IMR-90 (cell line): Measurements from ENCODE around the gene NPW. TPM values are rescaled to one million over a fixed set of nuclear protein-coding genes. Genes with fewer than 3 reads are reported as not detected.

Experiments used
- ATAC-seq: fragments of 200-7000 bp; cut with Tn5 transposase; 2 replicates; pipeline ENCODE4 v1.9.1; 2020; ENCODE audit warnings: low read depth, mild to moderate bottlenecking, moderate library complexity
- BruUV-seq: library from RNA; stranded (reverse); fragments of 400-500 nt; replicated peaks from 2 replicates; lab custom pipeline; 2021; lab: Mats Ljungman, UMichigan
- CTCF ChIA-PET: fragments of 300-600 bp; formaldehyde crosslinking; extraction: SDS; loops from one replicate; lab custom pipeline; 2021; ENCODE audit warnings: antibody characterized with exemption; lab: Yijun Ruan, JAX
- POLR2A ChIA-PET: fragments of 300-600 bp; sonication (Branson Sonifier 250); formaldehyde crosslinking; loops from one replicate; lab custom pipeline; 2022; ENCODE audit warnings: antibody characterized with exemption; ENCODE audit not compliant: unreplicated experiment; lab: Charles Lee
- DNase-seq: peaks from one replicate; pipeline ENCODE4 v3.0.0; 2013
- H2AFZ ChIP-seq: replicated peaks from 2 replicates; pipeline ENCODE3; 2013; ENCODE audit warnings: low read length, mild to moderate bottlenecking; ENCODE audit not compliant: poor library complexity
- H2AK5ac ChIP-seq: 2 replicates; pipeline ENCODE4 v1.6.1; 2013; ENCODE audit warnings: low read depth, low read length, inconsistent platforms
- H2AK9ac ChIP-seq: replicated peaks from 2 replicates; pipeline ENCODE3; 2013; ENCODE audit warnings: mild to moderate bottlenecking, low read depth, low read length, moderate library complexity; ENCODE audit not compliant: poor library complexity
- H2BK120ac ChIP-seq: 2 replicates; pipeline ENCODE4 v1.6.1; 2013; ENCODE audit warnings: low read depth, low read length, inconsistent platforms
- H2BK15ac ChIP-seq: 3 replicates; pipeline ENCODE4 v1.6.1; 2013; ENCODE audit warnings: low read depth, low read length, inconsistent platforms
- H2BK20ac ChIP-seq: 2 replicates; pipeline ENCODE4 v1.6.1; 2013; ENCODE audit warnings: low read depth, mild to moderate bottlenecking, inconsistent platforms, low read length, moderate library complexity
- H2BK5ac ChIP-seq: 2 replicates; pipeline ENCODE4 v1.6.1; 2013; ENCODE audit warnings: mild to moderate bottlenecking, low read depth, low read length, inconsistent platforms; ENCODE audit not compliant: poor library complexity, severe bottlenecking
- H3K14ac ChIP-seq: replicated peaks from 2 replicates; pipeline ENCODE4 v1.6.1; 2013; ENCODE audit warnings: low read depth, low read length, inconsistent platforms
- H3K18ac ChIP-seq: 2 replicates; pipeline ENCODE4 v1.6.1; 2013; ENCODE audit warnings: low read depth, low read length, control low read depth
- H3K23ac ChIP-seq: 2 replicates; pipeline ENCODE4 v1.6.1; 2013; ENCODE audit warnings: low read depth, low read length, inconsistent platforms
- H3K27ac ChIP-seq: 2 replicates; pipeline ENCODE4 v1.5.1; 2013; ENCODE audit warnings: mild to moderate bottlenecking, control low read depth, low read length; ENCODE audit not compliant: insufficient read depth
- H3K27me3 ChIP-seq: 2 replicates; pipeline ENCODE4 v1.6.1; 2013; ENCODE audit warnings: low read length; ENCODE audit not compliant: control insufficient read depth, insufficient read depth
- H3K36me3 ChIP-seq: 2 replicates; pipeline ENCODE4 v1.6.1; 2013; ENCODE audit warnings: low read length, mixed read lengths; ENCODE audit not compliant: control insufficient read depth, insufficient read depth
- H3K4ac ChIP-seq: 2 replicates; pipeline ENCODE4 v1.6.1; 2013; ENCODE audit warnings: low read depth, low read length, inconsistent platforms
- H3K4me1 ChIP-seq: 2 replicates; pipeline ENCODE4 v1.6.1; 2013; ENCODE audit warnings: low read length, mixed read lengths; ENCODE audit not compliant: control insufficient read depth, insufficient read depth
- H3K4me2 ChIP-seq: 2 replicates; pipeline ENCODE4 v1.6.1; 2013; ENCODE audit warnings: low read depth, mild to moderate bottlenecking, control low read depth, low read length, moderate library complexity
- H3K4me3 ChIP-seq: 2 replicates; pipeline ENCODE4 v1.5.1; 2013; ENCODE audit warnings: low read depth, mild to moderate bottlenecking, control low read depth, low read length, moderate library complexity; ENCODE audit not compliant: insufficient read depth
- H3K56ac ChIP-seq: 2 replicates; pipeline ENCODE4 v1.6.1; 2013; ENCODE audit warnings: low read length, inconsistent platforms; ENCODE audit not compliant: insufficient read depth; ENCODE audit errors: extremely low read depth
- H3K79me1 ChIP-seq, 2 experiments: 2 replicates each; pipeline ENCODE4 v1.6.1; 2013; ENCODE audit warnings: low read length in 2 of 2, inconsistent platforms in 1 of 2, low read depth in 1 of 2
- H3K9ac ChIP-seq: 2 replicates; pipeline ENCODE4 v1.6.1; 2013; ENCODE audit warnings: low read depth, low read length, control low read depth
- H3K9me1 ChIP-seq: 2 replicates; pipeline ENCODE4 v1.6.1; 2013; ENCODE audit warnings: low read length, inconsistent platforms; ENCODE audit not compliant: insufficient read depth
- H3K9me3 ChIP-seq: 2 replicates; pipeline ENCODE4 v1.6.1; 2013; ENCODE audit warnings: low read length; ENCODE audit not compliant: control insufficient read depth, insufficient read depth
- H4K20me1 ChIP-seq: 2 replicates; pipeline ENCODE4 v1.6.1; 2013; ENCODE audit warnings: low read length, inconsistent platforms; ENCODE audit not compliant: insufficient read depth
- H4K5ac ChIP-seq: 2 replicates; pipeline ENCODE4 v1.6.1; 2013; ENCODE audit warnings: mild to moderate bottlenecking, low read depth, low read length, control low read depth
- H4K8ac ChIP-seq, 2 experiments: 2 replicates each; pipeline ENCODE4 v1.6.1; 2013; ENCODE audit warnings: low read depth in 2 of 2, low read length in 2 of 2, control low read depth in 1 of 2, inconsistent platforms in 1 of 2
- H4K91ac ChIP-seq: 2 replicates; pipeline ENCODE4 v1.6.1; 2013; ENCODE audit warnings: low read depth, low read length, inconsistent platforms; ENCODE audit not compliant: insufficient read depth
- CTCF ChIP-seq: conservative IDR thresholded peaks from 2 replicates; pipeline ENCODE4 v1.5.1; 2012; ENCODE audit warnings: mild to moderate bottlenecking, low read depth, low read length, improper control_type of control experiment
- FOS ChIP-seq: fragments of 150-350 bp; IDR thresholded peaks from 2 replicates; pipeline ENCODE4 v1.6.1; 2016; ENCODE audit warnings: low read depth, low read length
- POLR2A ChIP-seq: IDR thresholded peaks from 2 replicates; pipeline ENCODE4 v1.6.1; 2012; ENCODE audit warnings: mild to moderate bottlenecking, low read depth, low read length
- RFX5 ChIP-seq: IDR thresholded peaks from 2 replicates; pipeline ENCODE4 v1.8.0; 2012; ENCODE audit warnings: low read depth, mild to moderate bottlenecking, low read length, moderate library complexity
- WGBS, 2 experiments: methylation state at CpG; one replicate each; pipeline versions ENCODE4 v1.1.5 to v1.1.7; 2013; ENCODE audit warnings: missing lambda C conversion rate in 2 of 2; ENCODE audit not compliant: insufficient read length in 1 of 2; ENCODE audit errors: extremely low coverage in 2 of 2; 5-methylcytosine and 5-hydroxymethylcytosine counted together
- dilution Hi-C: fragments of 300-500 bp; cut with HindIII; formaldehyde crosslinking; loops from one replicate; pipeline ENCODE4 v1.14.3; 2018; ENCODE audit warnings: low sequenced_read_pairs; ENCODE audit not compliant: unreplicated experiment
- in situ Hi-C: fragments of 300-500 bp; cut with MboI; formaldehyde crosslinking; loops from 3 replicates; pipeline ENCODE4 v1.14.3; 2019; ENCODE audit warnings: low sequenced_read_pairs, inconsistent platforms, mixed read lengths
- intact Hi-C: fragments of 100-400 bp; cut with micrococcal nuclease; formaldehyde crosslinking; loops from 2 replicates; pipeline ENCODE4 v1.10.0; 2022
- polyA plus RNA-seq, 3 experiments: library from polyadenylated mRNA; depleted of rRNA; stranded (reverse); fragments of >200 nt; gene quantifications; 2 replicates each; pipeline ENCODE4 v1.2.3, GENCODE V29; 2012; ENCODE audit warnings: low replicate concordance in 1 of 3
- total RNA-seq: library from RNA; depleted of rRNA; stranded (reverse); fragments of >200 nt; gene quantifications from 2 replicates; pipeline ENCODE4 v1.2.3, GENCODE V29; 2012

Gene NPW
- total and polyA plus RNA-seq, 2 of the 4 experiments (the other 2 are of a cell fraction), result 0.18 to 2.0 TPM

- H2AFZ ChIP-seq, result no peak overlapping the region
- no peak overlapping the region for H3K23ac ChIP-seq
- no peak overlapping the region for H2BK20ac ChIP-seq
- no TSS peak for BruUV-seq
- no peak overlapping the region for H3K4ac ChIP-seq
- H3K36me3 ChIP-seq, result peaks cover 54% of the 10 kb centered on the region
- POLR2A ChIA-PET, result no interaction called here
- DNase-seq (no peak), ATAC-seq (no peak)
- dilution Hi-C loops, result no loop called here
- peaks cover 59% of the 10 kb centered on the region for H4K20me1 ChIP-seq
- H4K91ac ChIP-seq, result no peak overlapping the region
- 90% methylated on average over 2 of the region's 19 CpGs; no CpG with 5 or more reads in 1 of the 2 experiments for WGBS, 2 experiments
- H3K79me1 ChIP-seq, result peaks cover 10 to 69% of the 10 kb centered on the region in 2 experiments
- H3K9me3 ChIP-seq, result no peaks in the 10 kb centered on the region
- no peak overlapping the region for H2BK5ac ChIP-seq
- H4K5ac ChIP-seq, result no peak overlapping the region
- no peak overlapping the region for H2AK9ac ChIP-seq
- CTCF ChIA-PET, result interaction anchor here (0.8 kb wide), 1 partner anchor 139 kb away, joined by 5 read pairs; no protein-coding TSS in a partner anchor
- in situ Hi-C loops, result no loop called here
- intact Hi-C loops, result loop anchor here (5.0 kb wide), 1 partner anchor 141 kb away; no protein-coding TSS in a partner anchor
- H3K4me3 ChIP-seq, result no peak overlapping the region
- no peak overlapping the region for H3K27ac ChIP-seq
- H3K56ac ChIP-seq, result no peak overlapping the region
- H3K4me2 ChIP-seq, result no peak overlapping the region
- peaks cover 13% of the 10 kb centered on the region; the same call in 1 of the 2 replicates for H3K9me1 ChIP-seq
- peaks cover 25% of the 10 kb centered on the region for H3K4me1 ChIP-seq
- H2AK5ac ChIP-seq, result no peak overlapping the region
- H3K14ac ChIP-seq, result no peak overlapping the region
- no peak overlapping the region for H2BK15ac ChIP-seq
- H3K27me3 ChIP-seq, result no peaks in the 10 kb centered on the region
- H4K8ac ChIP-seq, result no peak overlapping the region
- no peak overlapping the region for H3K18ac ChIP-seq
- no peak overlapping the region for H3K9ac ChIP-seq
- H2BK120ac ChIP-seq, result no peak overlapping the region
- TF ChIP-seq CTCF, result no peak
- no peak for TF ChIP-seq FOS
- no peak for TF ChIP-seq POLR2A
- no peak for TF ChIP-seq RFX5
These were observed 18.6 kb upstream of the NPW start for GRCh38 chr16:2001035-2001434.
